Keratinocyte (primary cell): ENCODE results near the gene BNIP5.

Experiments
- CTCF ChIP-seq, 3 experiments: IDR thresholded peaks in 1 of 3; conservative IDR thresholded peaks in 1 of 3; optimal IDR thresholded peaks in 1 of 3; 2 replicates in 2 of 3; 3 replicates in 1 of 3; pipeline versions ENCODE3 to v1.5.1; 2011; ENCODE audit warnings: low read length in 3 of 3, mild to moderate bottlenecking in 3 of 3, moderate library complexity in 2 of 3, control low read depth in 1 of 3, inconsistent platforms in 1 of 3; ENCODE audit not compliant: insufficient read depth in 2 of 3; ENCODE audit errors: extremely low read depth in 1 of 3
- EZH2 ChIP-seq: IDR thresholded peaks from one replicate; pipeline ENCODE4 v1.6.1; 2012; ENCODE audit warnings: inconsistent platforms, mild to moderate bottlenecking, low read length, moderate library complexity

GRCh38 chr6:36340306-36340617 lies 3.6 kb upstream of the BNIP5 start:
- TF ChIP-seq CTCF (optimal IDR thresholded peaks at IDR 0.05 in 1 of 3, IDR thresholded peaks at IDR 0.05 in 1 of 3, conservative IDR thresholded peaks at IDR 0.05 in 1 of 3; ENCODE audit: extremely low read depth in 1 of 3, insufficient read depth in 2 of 3, low read length in 3 of 3) = no peak
- TF ChIP-seq EZH2 = no peak
